Measurements from ENCODE around the gene ELP2. TPM values are rescaled to one million over a fixed set of nuclear protein-coding genes. Genes with fewer than 3 reads are reported as not detected.
"Not testable (repeated sequence)": the region's sequence is repeated elsewhere in the genome, so short reads cannot be mapped to it uniquely, and the experiment has no call there.

The ELP2 gene
- 100 to 1,000 TPM in 3 of 4 donors, 10 to 100 TPM in 1; 93.4 to 136 (median 107) TPM for polyA plus RNA-seq (ENCODE audit: insufficient read length in 4 of 4)

GRCh38 chr18:36129300-36130038 lies at the start of gene ELP2, which contains the start of gene SLC39A6:
ELP2 (plus strand) TSS chr18:36129899; CDS start chr18:36129934, 35 bp downstream.
SLC39A6 (minus strand) TSS chr18:36129340; CDS start chr18:36127007, 2,333 bp downstream.
- DNase-seq (ENCODE audit: low read depth in 4 of 4, low spot score in 3 of 4) = peak; percentile 91 to 93 (median 92)

- not testable (repeated sequence) for DNase-seq (ENCODE audit: low read depth in 4 of 4, low spot score in 3 of 4)
Measured at GRCh38 chr18:36081118-36081517, 48.6 kb upstream of the ELP2 start.

- DNase-seq (ENCODE audit: low read depth in 4 of 4, low spot score in 3 of 4) = no peak
Measured at GRCh38 chr18:36083729-36084128, 46.0 kb upstream of the ELP2 start.

- no peak for DNase-seq (ENCODE audit: low read depth in 4 of 4, low spot score in 3 of 4)
Measured at GRCh38 chr18:36085195-36085594, 44.5 kb upstream of the ELP2 start.

- DNase-seq (ENCODE audit: low read depth in 4 of 4, low spot score in 3 of 4) = no peak
Measured at GRCh38 chr18:36086186-36086585, 43.5 kb upstream of the ELP2 start.

GRCh38 chr18:36088256-36088655 lies 41.4 kb upstream of the ELP2 start:
- DNase-seq (ENCODE audit: low read depth in 4 of 4, low spot score in 3 of 4) = no peak

GRCh38 chr18:36089001-36089400 lies 40.7 kb upstream of the ELP2 start:
- DNase-seq (ENCODE audit: low read depth in 4 of 4, low spot score in 3 of 4) = no peak

- DNase-seq (ENCODE audit: low read depth in 4 of 4, low spot score in 3 of 4) = not testable (repeated sequence)
Measured at GRCh38 chr18:36092116-36092515, 37.6 kb upstream of the ELP2 start.

- DNase-seq (ENCODE audit: low read depth in 4 of 4, low spot score in 3 of 4) = no peak
Measured at GRCh38 chr18:36094431-36094830, 35.3 kb upstream of the ELP2 start.

GRCh38 chr18:36095936-36096519 lies 33.7 kb upstream of the ELP2 start:
- DNase-seq (ENCODE audit: low read depth in 4 of 4, low spot score in 3 of 4) = peak in 1 of 4 donors; percentile 15

GRCh38 chr18:36096955-36097354 lies 32.7 kb upstream of the ELP2 start:
- no peak for DNase-seq (ENCODE audit: low read depth in 4 of 4, low spot score in 3 of 4)

- DNase-seq (ENCODE audit: low read depth in 4 of 4, low spot score in 3 of 4) = no peak
Measured at GRCh38 chr18:36099311-36099710, 30.4 kb upstream of the ELP2 start.

GRCh38 chr18:36101943-36102342 lies 27.8 kb upstream of the ELP2 start:
- no peak for DNase-seq (ENCODE audit: low read depth in 4 of 4, low spot score in 3 of 4)

- no peak for DNase-seq (ENCODE audit: low read depth in 4 of 4, low spot score in 3 of 4)
Measured at GRCh38 chr18:36104749-36105148, 24.9 kb upstream of the ELP2 start.

GRCh38 chr18:36107477-36107876 lies 22.2 kb upstream of the ELP2 start:
- DNase-seq (ENCODE audit: low read depth in 4 of 4, low spot score in 3 of 4) = no peak

GRCh38 chr18:36108196-36108595 lies 21.5 kb upstream of the ELP2 start:
- no peak for DNase-seq (ENCODE audit: low read depth in 4 of 4, low spot score in 3 of 4)

- DNase-seq (ENCODE audit: low read depth in 4 of 4, low spot score in 3 of 4) = no peak
Measured at GRCh38 chr18:36108601-36109000, 21.1 kb upstream of the ELP2 start.

- DNase-seq (ENCODE audit: low read depth in 4 of 4, low spot score in 3 of 4) = no peak
Measured at GRCh38 chr18:36109737-36110136, 20.0 kb upstream of the ELP2 start.

GRCh38 chr18:36112302-36112701 lies 17.4 kb upstream of the ELP2 start:
- DNase-seq (ENCODE audit: low read depth in 4 of 4, low spot score in 3 of 4) = no peak

GRCh38 chr18:36114251-36114650 lies 15.4 kb upstream of the ELP2 start:
- no peak for DNase-seq (ENCODE audit: low read depth in 4 of 4, low spot score in 3 of 4)

GRCh38 chr18:36114738-36115137 lies 15.0 kb upstream of the ELP2 start:
- no peak for DNase-seq (ENCODE audit: low read depth in 4 of 4, low spot score in 3 of 4)

- not testable (repeated sequence) for DNase-seq (ENCODE audit: low read depth in 4 of 4, low spot score in 3 of 4)
Measured at GRCh38 chr18:36116771-36117170, 12.9 kb upstream of the ELP2 start.

Data from left renal pelvis (tissue), 4 donors.